SKM-1 treated with dmso at 0.1 percent for 144 hours (cell line): Measurements from ENCODE around the gene PXYLP1.
"Not testable (repeated sequence)": the region's sequence is repeated elsewhere in the genome, so short reads cannot be mapped to it uniquely, and the experiment has no call there.

Experiments
- DNase-seq: peaks from one replicate; lab custom pipeline; 2025; ENCODE audit not compliant: unreplicated experiment; lab: John Stamatoyannopoulos, UW

The PXYLP1 gene, protein sequence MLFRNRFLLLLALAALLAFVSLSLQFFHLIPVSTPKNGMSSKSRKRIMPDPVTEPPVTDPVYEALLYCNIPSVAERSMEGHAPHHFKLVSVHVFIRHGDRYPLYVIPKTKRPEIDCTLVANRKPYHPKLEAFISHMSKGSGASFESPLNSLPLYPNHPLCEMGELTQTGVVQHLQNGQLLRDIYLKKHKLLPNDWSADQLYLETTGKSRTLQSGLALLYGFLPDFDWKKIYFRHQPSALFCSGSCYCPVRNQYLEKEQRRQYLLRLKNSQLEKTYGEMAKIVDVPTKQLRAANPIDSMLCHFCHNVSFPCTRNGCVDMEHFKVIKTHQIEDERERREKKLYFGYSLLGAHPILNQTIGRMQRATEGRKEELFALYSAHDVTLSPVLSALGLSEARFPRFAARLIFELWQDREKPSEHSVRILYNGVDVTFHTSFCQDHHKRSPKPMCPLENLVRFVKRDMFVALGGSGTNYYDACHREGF

DNA sequence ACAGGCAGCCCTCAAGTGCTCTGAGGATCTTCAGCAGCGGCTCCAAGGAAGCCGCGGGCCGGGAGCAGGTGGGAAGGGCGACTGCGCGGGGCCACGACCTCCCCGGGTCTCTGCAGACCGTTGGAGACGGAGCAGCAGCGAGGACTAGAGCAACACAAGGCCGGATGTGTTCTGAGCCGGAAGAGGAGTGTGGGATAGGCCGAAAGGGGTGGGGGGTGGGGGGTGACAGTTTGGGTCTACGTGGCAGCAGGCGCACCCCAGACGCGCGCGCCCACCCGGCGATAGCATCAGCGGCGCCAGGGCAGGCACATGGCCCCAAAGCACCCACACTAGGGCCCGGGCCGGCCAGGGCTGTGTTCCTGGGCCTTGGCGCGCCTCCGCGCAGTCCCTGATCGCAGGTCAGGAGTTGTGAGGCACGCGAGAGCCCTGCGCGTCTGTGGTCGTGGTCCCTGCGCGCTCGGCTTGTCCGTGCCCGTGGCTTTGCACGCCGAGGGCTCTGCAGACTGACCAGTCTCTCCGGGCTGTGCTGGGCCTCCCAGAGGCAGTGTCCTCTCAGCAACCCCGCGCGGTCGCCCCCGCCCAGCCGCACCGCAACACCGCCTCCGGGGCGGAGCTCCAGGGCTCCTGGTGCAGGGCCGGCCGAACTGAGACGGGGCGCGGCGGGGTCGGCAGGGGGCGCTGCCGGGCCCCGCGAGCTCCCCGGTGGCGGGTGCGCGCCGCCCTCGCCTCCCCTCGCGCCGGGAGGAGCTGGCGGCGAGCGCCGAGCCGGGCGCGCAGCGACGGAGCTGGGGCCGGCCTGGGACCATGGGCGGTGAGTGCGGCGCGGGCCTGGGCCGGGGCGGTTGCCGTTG is at the start of gene PXYLP1:
PXYLP1 (plus strand) TSS at position 725 of the 851 bp plus-strand sequence. CDS start 28,351 bp downstream, outside the sequence.
- DNase-seq: peak; percentile 78

DNA sequence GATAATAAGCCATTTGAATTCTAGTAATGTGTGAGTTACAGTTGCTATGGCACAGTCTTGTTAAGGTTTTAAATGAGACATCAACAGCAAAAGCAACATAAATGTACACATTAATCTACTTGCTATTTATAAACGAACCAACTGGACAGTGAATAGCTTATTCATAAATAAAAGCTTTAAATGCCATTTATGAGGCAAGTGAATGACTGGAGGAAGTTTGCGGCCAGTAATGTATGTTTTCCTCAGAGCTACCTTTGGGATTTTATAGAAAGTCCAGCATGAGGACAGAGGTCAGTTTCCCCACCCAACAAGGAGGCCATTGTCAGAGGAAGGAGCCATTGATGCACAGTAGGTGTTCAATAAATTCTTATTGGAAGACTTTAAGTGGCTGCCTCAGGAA is 48.0 kb upstream of the PXYLP1 start:
- DNase-seq: no peak

DNA sequence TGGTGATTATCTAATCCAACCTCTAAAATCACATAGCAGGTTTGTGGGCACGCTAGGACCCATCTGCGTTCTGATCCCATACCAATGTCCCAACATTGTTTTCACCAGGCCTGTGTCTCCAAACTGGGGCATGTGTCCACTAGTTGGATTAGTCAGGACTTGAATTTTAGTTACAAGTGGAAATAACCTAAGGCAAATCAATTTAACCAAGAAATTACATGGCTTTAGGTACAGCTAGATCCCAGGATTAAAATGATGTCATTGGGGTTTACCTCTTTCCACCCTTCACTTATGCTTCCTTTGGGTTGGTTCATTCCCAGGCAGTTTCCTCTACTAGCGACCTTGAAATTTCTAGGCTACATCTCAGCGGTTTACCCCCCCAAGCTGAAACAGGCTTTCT is 47.2 kb upstream of the PXYLP1 start:
- DNase-seq: no peak

DNA sequence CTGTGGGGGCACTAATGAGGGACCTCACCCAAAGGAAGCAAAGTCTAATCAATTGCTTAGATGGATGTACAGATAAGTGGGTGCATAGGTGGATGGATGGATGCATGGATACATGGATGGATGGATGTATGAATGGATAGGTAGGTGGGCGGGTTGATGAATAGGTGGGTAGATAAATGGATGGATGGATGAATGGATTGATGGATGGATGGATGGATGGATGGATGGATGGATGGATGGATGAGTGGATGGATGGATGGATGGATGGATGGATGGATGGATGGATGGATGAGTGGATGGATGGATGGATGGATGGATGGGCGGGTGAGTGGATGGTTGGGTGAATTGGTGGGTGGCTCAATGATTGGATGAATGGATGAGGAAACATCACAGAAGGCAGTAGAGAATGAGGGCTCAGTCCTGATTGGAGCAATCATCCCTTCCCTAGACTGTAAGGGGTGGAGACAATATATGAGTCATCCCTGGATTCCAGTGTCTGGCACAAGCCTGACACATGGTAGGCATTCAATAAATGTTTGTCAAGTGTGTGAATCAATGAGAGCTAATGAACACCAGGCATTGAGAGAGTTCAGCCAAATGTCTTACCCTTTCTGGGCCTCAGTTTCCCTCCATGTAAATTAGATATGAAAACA is 40.4 kb upstream of the PXYLP1 start:
- DNase-seq: no peak

DNA sequence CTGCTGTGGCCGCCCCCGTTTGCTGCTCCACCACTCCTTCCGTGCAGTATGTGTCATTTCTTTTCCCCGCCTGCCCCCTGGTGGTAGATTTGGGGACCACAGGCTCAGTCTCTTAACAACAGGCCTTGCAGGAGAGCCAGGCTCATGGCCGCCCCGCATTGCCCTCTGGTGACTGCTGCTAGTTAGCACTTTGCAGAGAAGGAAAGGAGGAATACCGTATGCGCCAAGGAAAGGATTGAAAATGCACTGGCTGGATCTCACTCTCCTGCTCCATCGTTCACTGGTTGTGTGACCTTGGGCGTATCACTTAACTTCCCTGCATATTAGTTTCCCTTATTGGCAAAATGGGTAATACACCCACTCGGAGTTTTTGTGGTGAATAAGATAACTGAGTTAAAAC is 39.3 kb upstream of the PXYLP1 start:
- peak; percentile 80 for DNase-seq

DNA sequence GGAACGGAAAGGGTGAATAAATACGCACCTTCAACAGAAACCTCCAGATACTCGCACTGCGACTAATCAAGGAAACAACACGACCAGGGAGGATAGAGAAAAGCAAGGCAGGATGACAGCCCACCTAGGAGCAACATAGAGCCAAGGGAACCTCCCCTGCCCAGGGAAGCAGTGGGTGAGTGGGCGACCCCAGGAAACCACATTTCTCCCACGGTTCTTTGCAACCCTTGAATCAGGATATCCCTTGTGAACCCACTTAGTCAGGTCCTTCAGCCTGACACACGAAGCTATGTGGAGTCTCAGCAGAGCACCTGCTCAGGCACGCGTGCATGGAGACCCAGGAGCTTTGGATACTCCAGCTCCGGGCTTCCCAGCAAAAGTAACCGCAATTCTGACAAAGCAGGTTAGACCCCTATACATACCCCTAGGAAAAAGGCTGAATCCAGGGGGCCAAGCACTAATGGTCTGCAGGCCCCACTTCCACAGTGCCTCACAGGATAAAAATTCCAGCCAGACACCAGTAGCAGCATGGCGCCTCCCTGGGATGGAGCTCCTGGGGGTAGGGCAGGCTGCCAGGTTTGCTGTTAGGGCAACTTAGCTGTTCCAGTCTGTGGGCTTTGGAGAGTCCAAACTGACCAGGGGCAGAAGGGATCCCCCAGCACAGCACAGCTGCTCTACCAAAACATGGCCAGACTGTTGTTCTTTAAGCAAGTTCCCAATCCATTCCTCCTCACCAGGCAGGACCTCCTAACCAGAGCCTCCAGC is 38.4 kb upstream of the PXYLP1 start:
- DNase-seq: no peak

DNA sequence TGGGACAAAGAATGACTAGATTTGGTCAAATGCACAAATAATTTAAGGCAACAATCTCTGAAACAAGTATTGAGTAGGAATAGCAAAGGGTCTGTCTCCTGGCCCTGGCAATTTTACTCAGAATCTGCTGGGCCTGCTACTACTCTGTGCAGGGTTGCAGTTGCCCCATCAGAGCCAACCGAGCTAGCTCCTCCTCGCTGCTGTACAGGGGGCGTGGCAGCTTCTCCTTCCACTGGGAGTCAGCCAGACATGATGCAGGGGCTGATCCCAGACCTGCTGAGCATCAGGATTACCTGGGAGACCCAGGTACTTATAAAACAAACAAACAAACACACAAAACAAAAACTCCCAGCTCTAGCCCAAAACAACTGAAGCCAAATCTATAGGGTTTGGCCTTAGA is 30.5 kb upstream of the PXYLP1 start:
- no peak for DNase-seq

DNA sequence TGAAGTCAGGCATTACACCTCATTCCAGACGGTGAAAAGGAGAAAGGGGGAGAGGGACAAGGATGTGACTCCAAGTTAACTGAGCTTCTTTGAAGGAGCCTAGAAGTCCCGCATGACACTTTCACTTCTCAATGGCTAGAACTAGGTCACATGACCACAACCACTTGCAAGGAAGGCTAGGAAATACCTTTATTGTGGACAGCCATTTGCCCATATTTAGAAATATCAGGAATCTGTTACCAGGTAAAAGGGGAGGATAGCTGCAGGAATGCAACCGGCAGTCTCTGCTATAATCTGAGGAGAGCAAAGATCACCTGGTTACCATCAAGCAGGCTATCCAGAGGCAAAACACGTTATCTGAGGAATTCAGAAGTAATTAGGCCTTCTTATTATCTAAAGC is 28.9 kb upstream of the PXYLP1 start:
- DNase-seq: no peak

DNA sequence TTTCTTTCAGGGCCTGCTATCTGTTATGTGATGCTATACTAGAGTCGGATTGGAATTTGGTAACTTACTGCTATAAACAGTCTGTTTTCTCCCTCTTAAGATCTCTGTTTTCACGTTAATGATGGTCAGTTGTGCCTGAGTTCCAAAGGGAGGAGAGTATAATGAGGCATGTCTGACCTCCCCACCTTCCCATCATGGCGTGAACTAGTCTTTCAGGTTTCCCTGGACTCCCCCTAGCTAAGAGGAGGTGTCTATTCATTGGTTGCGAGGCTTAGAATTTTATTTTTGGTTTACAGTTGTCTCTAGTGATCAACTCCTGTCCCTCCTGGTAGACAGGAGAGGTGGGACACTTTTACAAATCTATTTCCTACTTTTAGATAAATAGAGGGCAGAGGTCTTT is 27.8 kb upstream of the PXYLP1 start:
- no peak for DNase-seq

DNA sequence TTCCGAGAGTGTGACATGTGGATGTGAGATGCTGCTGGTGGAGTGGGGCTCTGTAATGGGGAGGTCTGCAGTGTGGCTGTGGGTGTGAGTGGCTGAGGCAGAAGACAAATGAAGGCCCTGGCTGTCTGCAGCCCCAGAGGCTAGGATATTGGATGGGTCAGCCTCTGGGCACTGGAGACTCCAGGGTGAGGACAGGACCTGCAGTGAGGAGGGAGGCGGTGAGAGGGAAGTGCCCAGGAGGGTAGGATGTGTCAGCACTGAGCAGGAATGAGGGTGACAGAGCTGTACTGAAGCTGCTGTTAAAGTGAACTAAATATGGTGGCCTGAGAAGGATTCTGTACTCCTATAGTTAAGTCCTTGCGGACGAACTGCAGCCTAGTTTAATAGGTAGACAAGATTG is 27.3 kb upstream of the PXYLP1 start:
- no peak for DNase-seq

DNA sequence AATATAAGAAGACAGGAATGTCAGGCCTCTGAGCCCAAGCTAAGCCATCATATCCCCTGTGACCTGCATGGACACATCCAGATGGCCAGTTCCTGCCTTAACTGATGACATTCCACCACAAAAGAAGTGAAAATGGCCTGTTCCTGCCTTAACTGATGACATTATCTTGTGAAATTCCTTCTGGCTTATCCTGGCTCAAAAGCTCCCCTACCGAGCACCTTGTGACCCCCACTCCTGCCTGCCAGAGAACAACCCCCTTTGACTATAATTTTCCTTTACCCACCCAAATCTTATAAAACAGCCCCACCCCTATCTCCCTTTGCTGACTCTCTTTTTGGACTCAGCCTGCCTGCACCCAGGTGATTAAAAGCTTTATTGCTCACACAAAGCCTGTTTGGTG is 20.3 kb upstream of the PXYLP1 start:
- not testable (repeated sequence) for DNase-seq

DNA sequence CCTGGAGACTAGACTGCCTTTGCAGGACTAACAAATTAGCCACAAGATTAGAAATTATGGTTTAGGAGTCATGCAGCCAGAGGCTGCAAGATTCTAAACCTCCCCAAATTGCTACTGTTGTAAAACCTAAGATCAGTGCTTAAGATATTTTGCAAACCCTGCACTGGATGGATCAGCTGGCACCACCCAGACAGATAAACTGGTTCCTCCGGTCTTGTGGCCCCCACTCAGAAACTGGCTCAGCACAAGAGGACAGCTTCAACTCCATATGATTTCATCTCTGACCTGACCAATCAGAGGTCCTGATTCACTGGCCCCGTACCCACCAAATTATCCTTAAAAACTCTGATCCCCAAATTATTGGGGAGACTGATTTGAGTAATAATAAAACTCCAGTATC is 19.5 kb upstream of the PXYLP1 start:
- DNase-seq: no peak

DNA sequence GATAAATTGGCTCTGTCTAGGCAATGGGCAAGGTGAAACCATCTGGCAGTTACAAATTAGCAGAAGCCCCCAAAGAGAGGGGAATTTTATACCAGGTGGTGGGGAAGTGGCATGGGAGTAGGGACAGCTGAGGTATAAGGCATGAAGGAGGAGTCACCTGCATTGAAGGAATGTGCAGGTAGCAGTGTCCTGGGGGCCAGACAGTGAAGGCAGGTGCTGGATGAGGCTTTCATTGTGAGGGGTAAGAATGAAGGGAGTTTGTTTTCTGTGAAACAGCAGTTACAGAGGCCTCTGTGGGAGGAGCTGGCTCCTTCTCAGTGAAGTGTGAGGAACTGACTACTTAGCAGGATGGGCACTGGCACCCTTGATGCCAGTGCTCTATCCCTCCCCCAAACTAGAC is 19.1 kb upstream of the PXYLP1 start:
- no peak for DNase-seq

DNA sequence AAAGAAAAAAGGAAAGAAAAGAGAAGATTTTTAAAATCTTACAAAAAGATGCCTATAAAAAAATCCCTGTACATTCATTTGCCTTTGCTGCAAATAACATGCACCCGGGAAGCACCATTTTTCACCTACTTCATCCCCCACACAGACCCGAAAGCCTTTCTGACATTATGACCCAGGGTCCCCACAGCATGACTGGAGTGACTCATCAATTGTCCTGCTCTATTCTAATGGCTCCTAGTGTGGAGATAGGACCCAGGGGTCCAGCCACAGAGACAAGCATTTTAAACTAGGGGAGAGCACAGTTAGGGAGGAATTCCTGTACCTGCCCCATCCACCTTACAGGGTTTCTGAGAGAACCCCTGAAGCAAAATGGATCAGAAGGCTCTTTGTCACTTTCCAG is 14.7 kb upstream of the PXYLP1 start:
- DNase-seq: no peak

DNA sequence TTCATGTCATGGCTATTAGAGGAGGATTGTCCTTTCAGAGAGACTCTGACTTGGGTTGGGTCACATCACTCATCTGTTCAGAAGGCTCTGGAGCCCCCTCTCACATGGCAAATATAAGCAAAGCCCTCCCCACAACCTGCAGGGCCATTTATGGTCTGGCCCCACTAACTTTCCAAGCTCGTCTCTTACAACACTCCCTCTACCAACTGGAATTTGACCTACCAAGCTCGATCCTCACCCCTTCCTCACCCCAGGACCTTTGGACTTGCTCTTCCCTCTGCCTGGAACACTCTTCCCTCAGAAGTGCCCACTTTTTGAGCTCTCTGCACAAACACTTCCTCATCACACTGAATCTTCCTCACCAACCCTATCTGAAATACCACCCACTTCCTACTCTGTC is 14.2 kb upstream of the PXYLP1 start:
- no peak for DNase-seq

DNA sequence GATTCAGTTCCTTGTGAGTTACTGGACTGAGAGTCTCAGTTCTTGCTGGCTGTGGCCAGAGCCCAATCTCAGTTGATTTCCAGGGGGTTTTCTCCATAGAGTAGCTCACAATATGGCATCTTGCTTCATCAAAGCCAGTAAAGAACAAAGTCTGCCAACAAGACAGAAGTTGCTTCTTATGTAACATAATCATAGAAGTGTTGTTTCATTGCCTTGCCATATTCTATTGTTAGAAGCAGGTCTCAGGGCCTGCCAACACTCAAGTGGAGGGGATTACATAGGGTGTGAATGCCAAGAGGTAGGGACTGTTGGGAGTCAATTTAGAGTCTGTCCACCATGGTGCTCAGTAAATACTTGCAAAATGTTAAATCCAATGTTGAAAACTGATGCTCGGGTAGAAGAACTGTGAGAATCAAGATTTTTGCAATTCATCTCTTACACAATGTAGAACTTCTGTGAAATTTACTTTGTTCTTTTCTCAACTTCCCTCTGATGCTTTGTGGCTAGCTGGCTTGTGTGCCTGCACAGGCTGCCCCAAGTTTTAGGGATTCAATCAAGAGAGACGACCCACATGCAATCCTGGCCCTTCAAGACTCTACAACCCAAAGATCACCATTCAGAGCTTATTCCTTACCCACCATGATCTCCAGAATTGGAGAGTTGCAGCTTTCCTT is 13.3 kb upstream of the PXYLP1 start:
- DNase-seq: peak; percentile 68

DNA sequence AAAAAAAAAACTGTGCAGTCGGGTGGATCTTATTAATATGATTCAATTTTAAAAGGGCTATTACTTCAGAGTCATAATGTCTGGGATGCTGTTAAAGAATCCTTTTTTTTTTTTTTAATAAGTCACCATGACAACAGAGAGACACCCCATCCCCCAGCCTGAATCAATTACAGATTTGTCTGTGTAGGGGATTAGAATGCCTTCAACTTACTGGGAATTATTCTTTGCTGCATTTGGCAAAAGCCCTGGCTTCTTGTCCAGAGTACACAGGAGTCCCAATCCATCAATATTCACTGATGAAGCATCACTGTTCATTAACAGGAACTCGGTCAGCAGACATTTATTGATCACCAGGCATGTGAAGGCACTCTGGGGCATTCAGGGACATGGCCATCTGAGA is 12.7 kb upstream of the PXYLP1 start:
- no peak for DNase-seq

DNA sequence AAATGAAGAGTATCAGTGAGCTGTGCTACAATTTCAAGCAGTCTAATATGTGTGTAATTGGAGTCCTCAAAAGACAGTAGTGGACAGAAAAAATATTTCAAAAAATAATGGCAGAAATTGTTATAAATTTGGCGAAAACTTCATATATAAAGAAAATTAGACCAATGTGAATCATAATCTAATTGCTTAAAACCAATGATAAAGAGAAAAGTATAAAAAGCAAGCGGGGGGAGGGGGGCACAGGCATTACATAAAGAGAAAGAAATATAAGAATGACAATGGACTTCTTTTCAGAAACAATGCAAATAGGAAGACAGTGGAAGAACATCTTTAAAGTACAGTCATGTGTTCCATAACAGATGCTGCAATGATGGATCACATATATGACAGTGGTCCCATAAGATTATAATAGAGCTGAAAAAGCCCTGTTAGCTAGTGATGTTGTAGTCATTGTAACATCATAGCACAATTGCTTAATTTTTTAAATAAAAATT is 7.9 kb upstream of the PXYLP1 start:
- no peak for DNase-seq

DNA sequence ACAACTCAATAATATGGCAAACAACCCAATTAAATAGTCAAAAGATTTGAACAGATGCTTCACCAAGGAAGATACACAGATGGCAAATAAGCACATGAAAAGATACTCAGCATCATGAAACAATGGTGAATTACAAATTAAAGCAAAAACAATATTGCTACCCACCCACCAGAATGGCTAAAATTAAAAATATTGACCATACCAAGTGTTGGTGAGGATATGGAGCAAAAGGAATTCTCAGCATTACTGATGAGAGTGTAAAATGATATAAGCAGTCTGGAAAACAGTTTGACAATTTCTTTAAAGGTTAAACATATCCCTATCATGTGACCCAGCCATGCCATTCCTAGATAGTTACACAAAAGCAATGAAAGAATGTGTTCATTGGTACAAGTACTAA is 5.7 kb upstream of the PXYLP1 start:
- DNase-seq: no peak

DNA sequence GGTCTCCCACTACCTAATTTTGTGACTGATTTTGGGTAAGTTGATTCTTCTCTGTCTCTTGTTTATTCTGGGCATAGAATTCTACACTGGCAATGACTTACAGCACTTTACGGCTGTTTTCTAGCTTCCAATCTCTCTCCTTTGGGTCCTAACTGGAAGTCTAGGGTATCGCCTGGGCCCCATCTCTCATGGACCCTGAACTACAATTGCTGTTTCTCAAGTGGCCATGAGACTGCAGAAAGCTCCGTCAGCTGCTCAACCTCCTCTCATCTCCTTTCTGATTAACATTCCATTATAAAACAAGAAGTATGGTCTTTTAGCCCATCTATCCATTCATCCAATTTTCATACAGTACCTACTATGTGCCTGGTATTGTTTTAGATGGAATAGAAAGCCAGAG is 4.4 kb upstream of the PXYLP1 start:
- DNase-seq: no peak
